Testis (tissue), 2 donors: ENCODE measurements around the gene HIPK2.

Source experiments
- CTCF ChIP-seq, 3 experiments: fragments of 450-650 bp in 2 of 3; fragments of 200-600 bp in 1 of 3; sonication (generic) in 1 of 3; IDR thresholded peaks; one replicate each; pipeline ENCODE4 v1.5.1; 2016 to 2019; ENCODE audit warnings: antibody characterized with exemption in 3 of 3, mild to moderate bottlenecking in 2 of 3, moderate library complexity in 1 of 3
- POLR2A ChIP-seq: fragments of 450-650 bp; IDR thresholded peaks from one replicate; pipeline ENCODE4 v1.6.1; 2017; ENCODE audit warnings: antibody characterized with exemption, mild to moderate bottlenecking, moderate library complexity

DNA sequence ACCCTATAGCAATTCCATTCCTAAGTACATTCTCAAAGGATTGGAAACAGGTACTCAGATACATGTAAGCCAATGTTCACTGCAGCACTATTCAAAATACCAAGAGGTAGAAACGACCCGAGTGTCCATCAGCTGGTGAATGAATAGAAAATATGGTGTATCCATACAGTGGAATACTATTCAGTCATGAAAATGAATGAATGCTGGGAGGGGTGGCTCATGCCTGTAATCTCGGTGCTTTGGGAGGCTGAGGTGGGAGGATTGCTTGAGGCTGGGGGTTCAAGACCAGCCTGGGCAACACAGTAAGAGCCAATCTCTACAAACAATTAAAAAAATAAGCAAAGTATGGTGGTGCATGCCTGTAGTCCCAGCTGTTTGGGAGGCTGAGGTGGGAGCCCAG is 191.5 kb downstream of the HIPK2 start:
- TF ChIP-seq POLR2A: no peak
- no peak for TF ChIP-seq CTCF (IDR thresholded peaks at IDR 0.05)
